Measurements from ENCODE around the gene TBKBP1.
A peak's percentile ranks its signal among the peaks of the same experiment; 100 is the strongest.
"Not testable (repeated sequence)": the region's sequence is repeated elsewhere in the genome, so short reads cannot be mapped to it uniquely, and the experiment has no call there.

TBKBP1 gene

DNA sequence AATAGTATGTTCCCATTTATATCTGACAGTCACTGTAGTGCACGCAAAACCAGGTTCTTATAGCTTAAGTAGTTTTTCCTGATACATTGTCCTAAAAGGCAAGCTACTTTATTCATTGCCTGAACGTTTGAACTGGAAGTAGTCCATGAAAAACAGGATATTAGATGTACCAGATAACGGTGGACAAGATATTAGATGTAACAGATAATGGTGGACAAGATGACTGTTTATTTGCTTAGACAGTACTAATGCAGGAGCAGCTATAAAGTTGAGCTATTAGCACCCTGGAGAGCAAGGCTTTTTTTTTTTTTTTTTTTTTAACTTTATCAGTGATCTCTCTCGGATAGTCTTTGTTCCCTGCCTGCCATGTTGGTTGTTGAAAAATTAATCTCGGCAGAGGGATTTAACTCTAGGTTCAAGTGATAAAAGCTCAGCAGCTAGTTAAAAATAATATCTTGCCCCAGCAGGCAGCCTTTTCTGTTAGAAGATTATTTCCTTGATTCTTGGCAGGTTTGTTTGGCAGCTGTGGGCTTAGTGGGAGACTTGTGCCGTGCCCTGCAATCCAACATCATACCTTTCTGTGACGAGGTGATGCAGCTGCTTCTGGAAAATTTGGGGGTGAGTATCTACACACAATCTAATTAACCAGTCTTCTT, 17.3 kb upstream of the TBKBP1 start:
- no peak overlapping the region for H3K4me2 ChIP-seq
- no peak overlapping the region for H3K27ac ChIP-seq
- peaks cover 100% of the 10 kb centered on the region for H3K36me3 ChIP-seq
- no peak overlapping the region for H3K4me3 ChIP-seq
- no peaks in the 10 kb centered on the region for H3K9me3 ChIP-seq
- H3K9ac ChIP-seq, result no peak overlapping the region
- no peaks in the 10 kb centered on the region for H3K27me3 ChIP-seq
- no peak for TF ChIP-seq Cebpa-rat (IDR thresholded peaks at IDR 0.05)
- H4K20me1 ChIP-seq, result peaks cover 98% of the 10 kb centered on the region
- peaks cover 39% of the 10 kb centered on the region for H3K4me1 ChIP-seq

DNA sequence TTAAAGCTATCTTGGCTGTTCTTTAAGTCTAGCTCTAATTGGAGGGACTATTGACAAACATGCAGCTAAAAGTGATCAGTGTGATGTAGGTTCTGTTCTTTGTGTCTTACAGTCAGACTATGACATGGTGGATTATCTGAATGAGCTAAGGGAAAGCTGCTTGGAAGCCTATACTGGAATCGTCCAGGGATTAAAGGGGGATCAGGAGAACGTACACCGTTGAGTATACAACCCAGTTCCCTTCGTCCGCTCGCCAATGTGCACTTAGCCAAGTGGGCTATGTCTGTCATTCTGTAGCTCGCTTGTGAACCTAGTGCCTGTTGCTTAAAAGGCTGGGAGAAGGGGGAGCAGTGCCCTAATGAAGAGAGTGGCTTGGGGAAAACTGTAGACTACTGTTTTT, 15.8 kb upstream of the TBKBP1 start:
- peak overlapping the region; percentile 9; the same call in 1 of the 2 replicates for H3K9ac ChIP-seq
- peaks cover 89% of the 10 kb centered on the region for H4K20me1 ChIP-seq
- no peak for TF ChIP-seq Cebpa-rat (IDR thresholded peaks at IDR 0.05)
- no peaks in the 10 kb centered on the region for H3K9me3 ChIP-seq
- H3K27ac ChIP-seq, result no peak overlapping the region
- H3K27me3 ChIP-seq, result no peaks in the 10 kb centered on the region
- H3K4me1 ChIP-seq, result peaks cover 39% of the 10 kb centered on the region
- no peak overlapping the region for H3K4me3 ChIP-seq
- H3K36me3 ChIP-seq, result peaks cover 100% of the 10 kb centered on the region
- no peak overlapping the region for H3K4me2 ChIP-seq

DNA sequence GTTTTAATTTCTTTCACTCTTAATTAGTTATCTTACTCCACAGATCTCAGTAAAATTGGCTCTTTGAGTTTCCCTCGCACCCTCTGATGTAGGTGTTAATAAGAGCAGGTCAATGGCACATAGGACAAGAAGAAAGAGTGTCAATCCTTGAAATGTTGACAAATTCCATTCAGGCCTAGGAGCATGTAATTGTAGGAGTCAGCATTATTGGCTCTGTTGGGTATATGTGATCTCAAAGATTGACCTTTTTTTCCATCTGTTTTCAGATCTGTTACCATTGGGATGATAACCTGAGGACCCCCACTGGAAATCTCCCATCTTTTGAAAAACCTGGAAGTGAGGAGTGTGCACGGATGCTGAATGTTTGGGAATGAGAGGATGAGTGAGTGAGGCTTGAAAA, 11.8 kb upstream of the TBKBP1 start:
- Histone ChIP-seq H3K27me3 (no peaks in the 10 kb centered on the region), H3K9ac (no peak overlapping the region), H3K4me3 (no peak overlapping the region), H4K20me1 (peaks cover 58% of the 10 kb centered on the region), H3K4me1 (peaks cover 39% of the 10 kb centered on the region), H3K36me3 (peaks cover 100% of the 10 kb centered on the region), H3K4me2 (no peak overlapping the region), H3K27ac (no peak overlapping the region), H3K9me3 (no peaks in the 10 kb centered on the region)
- TF ChIP-seq Cebpa-rat (IDR thresholded peaks at IDR 0.05), result no peak

DNA sequence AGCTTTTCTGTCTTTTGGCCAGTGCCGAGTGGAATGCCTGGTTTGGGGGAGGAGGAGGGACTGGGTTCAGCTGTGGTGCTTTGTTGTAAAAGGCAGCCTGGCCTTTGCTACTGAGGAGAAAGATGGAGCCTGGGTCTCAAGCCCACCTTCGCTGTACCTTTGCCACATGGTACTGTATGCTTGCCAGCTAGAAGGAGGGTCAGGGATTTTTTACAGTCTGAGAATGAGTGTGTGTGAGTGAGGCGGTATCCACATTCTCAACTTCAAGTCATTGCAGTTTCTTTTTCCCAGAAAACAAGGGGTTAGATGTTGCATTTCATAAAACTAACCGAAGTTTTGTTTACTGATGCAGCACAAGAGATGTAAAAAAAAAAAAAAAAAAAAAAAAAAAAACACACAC, 11.2 kb upstream of the TBKBP1 start:
- peaks cover 52% of the 10 kb centered on the region for H4K20me1 ChIP-seq
- H3K27ac ChIP-seq, H3K9ac ChIP-seq, H3K4me2 ChIP-seq, H3K27me3 ChIP-seq, H3K4me3 ChIP-seq, H3K9me3 ChIP-seq: not testable (repeated sequence)
- peaks cover 100% of the 10 kb centered on the region for H3K36me3 ChIP-seq
- H3K4me1 ChIP-seq, result peaks cover 38% of the 10 kb centered on the region

DNA sequence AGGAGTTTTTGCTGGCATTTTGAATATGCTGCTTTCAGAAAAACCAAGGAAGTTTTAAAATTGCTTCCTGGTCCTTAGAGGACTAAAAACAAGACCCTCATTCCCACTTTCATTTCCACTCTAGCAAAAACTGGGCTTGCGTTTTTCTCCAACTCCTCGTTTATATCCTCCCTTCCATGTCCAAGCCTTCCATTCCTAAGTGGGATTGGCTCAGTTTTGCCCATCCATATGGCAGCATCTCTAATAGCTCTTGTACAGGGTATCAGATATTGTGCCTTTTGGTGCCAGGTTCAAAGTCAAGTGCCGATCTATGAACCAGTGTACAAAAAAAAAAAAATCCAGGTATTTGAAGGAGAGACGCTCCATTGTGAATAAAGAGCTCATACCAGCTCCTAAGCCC, 9.9 kb upstream of the TBKBP1 start:
- no peak overlapping the region for H3K4me2 ChIP-seq
- peaks cover 39% of the 10 kb centered on the region for H4K20me1 ChIP-seq
- no peak overlapping the region for H3K4me3 ChIP-seq
- H3K27ac ChIP-seq, result no peak overlapping the region
- H3K9me3 ChIP-seq, result no peaks in the 10 kb centered on the region
- no peak for TF ChIP-seq Cebpa-rat (IDR thresholded peaks at IDR 0.05)
- H3K36me3 ChIP-seq, result peaks cover 95% of the 10 kb centered on the region
- peaks cover 25% of the 10 kb centered on the region for H3K4me1 ChIP-seq
- H3K27me3 ChIP-seq, result no peaks in the 10 kb centered on the region
- H3K9ac ChIP-seq, result no peak overlapping the region

DNA sequence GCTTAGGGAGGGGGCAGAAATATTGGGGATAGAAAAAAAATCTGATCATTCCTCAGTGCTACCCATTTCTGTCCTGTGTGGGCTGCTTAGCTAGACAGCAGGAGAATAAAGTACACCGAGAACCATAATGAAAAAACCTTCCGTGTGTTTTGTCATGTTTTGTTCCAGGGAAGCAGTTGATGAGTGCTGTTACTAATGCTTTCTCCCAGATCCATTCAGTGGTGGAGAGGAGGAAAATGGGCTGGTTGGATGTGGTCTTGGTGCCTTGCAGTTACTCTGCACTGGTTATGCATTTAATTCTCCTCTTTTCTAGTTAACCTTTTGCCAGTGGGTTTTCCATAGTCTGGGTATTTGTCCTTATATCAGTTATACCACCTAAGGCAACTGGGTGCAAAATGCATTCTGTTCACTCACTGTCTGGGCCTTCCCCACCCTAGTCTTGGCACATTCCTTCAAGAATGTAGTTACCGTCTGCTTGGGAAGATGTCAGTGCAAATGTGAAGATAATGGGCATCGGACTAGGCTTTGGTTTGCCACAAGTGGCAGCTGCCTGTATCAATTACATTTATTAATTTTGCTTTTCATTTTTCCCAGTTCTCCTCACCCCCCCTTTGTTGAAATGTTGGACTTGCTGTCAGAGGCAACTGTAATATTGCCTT, 9.3 kb upstream of the TBKBP1 start:
- Histone ChIP-seq H3K36me3 (peaks cover 88% of the 10 kb centered on the region), H3K4me1 (peaks cover 18% of the 10 kb centered on the region), H3K4me3 (no peak overlapping the region), H3K27me3 (no peaks in the 10 kb centered on the region), H3K27ac (no peak overlapping the region), H3K4me2 (no peak overlapping the region), H3K9ac (no peak overlapping the region), H3K9me3 (no peaks in the 10 kb centered on the region), H4K20me1 (peaks cover 33% of the 10 kb centered on the region; the same call in 1 of the 2 replicates)
- TF ChIP-seq Cebpa-rat (IDR thresholded peaks at IDR 0.05), result no peak

DNA sequence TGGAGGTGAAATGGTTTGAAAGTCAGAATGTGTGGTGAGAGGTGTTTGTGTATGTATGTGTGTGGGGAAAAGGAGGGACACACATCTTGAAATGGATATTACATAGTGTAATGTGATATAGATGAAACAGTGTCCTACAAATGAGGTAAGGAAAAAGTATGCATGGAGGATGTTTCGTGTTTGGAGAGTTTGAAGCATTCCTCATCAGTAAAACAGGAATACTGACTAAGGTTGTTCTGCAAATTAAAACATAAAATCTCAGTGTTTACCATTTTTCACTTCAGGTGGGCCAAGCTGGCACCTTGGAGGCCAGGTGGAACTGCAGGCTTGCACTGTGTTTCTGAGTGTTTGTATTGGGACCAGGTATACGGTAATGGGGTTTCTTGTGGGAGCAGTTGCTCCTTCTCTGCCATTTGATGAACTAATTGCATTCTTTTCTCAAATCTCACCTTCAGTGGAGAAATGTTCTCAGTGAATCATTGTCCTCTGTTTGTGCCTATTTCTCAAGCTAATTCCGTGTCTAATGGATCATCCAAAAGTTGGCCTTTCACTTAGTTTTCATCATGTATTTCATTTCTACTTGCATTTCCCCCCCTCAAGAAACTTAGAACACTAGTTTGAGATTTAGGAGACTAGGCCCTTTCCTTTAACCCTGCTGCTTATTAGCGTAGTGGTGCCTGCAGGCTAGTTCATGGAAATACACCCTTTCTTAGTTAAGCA, 8.2 kb upstream of the TBKBP1 start:
- H3K27ac ChIP-seq, result no peak overlapping the region
- H3K4me3 ChIP-seq, result no peak overlapping the region
- peaks cover 22% of the 10 kb centered on the region; the same call in 1 of the 2 replicates for H4K20me1 ChIP-seq
- no peak overlapping the region for H3K4me2 ChIP-seq
- no peaks in the 10 kb centered on the region for H3K27me3 ChIP-seq
- H3K9me3 ChIP-seq, result no peaks in the 10 kb centered on the region
- peaks cover 78% of the 10 kb centered on the region for H3K36me3 ChIP-seq
- no peak for TF ChIP-seq Cebpa-rat (IDR thresholded peaks at IDR 0.05)
- H3K9ac ChIP-seq, result no peak overlapping the region
- H3K4me1 ChIP-seq, result peaks cover 17% of the 10 kb centered on the region

DNA sequence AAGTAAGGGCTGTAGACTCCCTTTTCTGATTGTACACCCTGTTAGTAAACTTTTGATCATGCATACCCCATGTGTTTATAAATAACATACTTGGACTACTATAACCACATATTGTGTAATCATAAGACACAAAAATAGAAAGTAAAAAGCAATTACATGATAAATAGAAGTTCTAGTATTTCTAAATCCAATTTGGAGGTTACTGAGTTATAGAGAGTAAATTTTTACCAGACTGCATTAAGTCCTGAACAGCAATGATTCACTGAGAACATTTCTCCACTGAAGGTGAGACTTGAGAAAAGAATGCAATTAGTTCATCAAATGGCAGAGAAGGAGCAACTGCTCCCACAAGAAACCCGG, 7.7 kb upstream of the TBKBP1 start:
- H3K27ac ChIP-seq, result no peak overlapping the region
- TF ChIP-seq Cebpa-rat (IDR thresholded peaks at IDR 0.05), result no peak

DNA sequence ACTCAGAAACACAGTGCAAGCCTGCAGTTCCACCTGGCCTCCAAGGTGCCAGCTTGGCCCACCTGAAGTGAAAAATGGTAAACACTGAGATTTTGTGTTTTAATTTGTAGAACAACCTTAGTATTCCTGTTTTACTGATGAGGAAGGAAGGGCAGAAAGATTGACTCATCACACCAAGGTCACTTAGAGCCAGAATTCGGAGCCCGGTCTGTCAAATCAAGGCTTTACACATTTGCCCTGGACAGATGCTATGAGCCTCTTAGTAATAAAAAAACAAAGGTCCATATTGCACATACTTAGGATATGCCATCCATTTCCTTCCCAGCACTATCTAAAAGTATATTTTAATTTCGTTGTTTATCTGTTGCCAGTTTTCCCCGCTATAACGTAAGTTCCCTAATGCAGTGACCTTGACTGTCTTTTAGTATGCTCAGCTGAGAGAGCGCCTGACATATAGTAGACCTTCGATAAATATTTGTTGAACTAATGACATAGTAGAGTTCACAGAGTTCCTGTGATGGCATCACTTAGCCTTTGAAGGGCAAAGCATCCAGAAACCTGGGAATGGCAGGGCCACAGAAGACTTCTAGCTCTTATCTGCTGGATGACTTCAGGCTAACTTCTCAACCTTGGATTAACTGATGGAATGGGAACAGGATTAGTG, 7.2 kb upstream of the TBKBP1 start:
- H3K9ac ChIP-seq, result no peak overlapping the region
- no peak overlapping the region for H3K4me3 ChIP-seq
- H3K4me2 ChIP-seq, result no peak overlapping the region
- H3K4me1 ChIP-seq, result peaks cover 20% of the 10 kb centered on the region
- H3K36me3 ChIP-seq, result peaks cover 67% of the 10 kb centered on the region
- peaks cover 11% of the 10 kb centered on the region; the same call in 1 of the 2 replicates for H4K20me1 ChIP-seq
- TF ChIP-seq Cebpa-rat (IDR thresholded peaks at IDR 0.05), result no peak
- no peaks in the 10 kb centered on the region for H3K9me3 ChIP-seq
- H3K27me3 ChIP-seq, result no peaks in the 10 kb centered on the region
- H3K27ac ChIP-seq, result no peak overlapping the region

More for the DNA sequence above, 7.7 kb upstream of the TBKBP1 start:
- H3K9me3 ChIP-seq, result no peaks in the 10 kb centered on the region
- no peak overlapping the region for H3K4me3 ChIP-seq
- H3K4me1 ChIP-seq, result peaks cover 17% of the 10 kb centered on the region
- H3K36me3 ChIP-seq, result peaks cover 72% of the 10 kb centered on the region
- peaks cover 17% of the 10 kb centered on the region; the same call in 1 of the 2 replicates for H4K20me1 ChIP-seq
- H3K9ac ChIP-seq, result no peak overlapping the region
- no peak overlapping the region for H3K4me2 ChIP-seq
- no peaks in the 10 kb centered on the region for H3K27me3 ChIP-seq

DNA sequence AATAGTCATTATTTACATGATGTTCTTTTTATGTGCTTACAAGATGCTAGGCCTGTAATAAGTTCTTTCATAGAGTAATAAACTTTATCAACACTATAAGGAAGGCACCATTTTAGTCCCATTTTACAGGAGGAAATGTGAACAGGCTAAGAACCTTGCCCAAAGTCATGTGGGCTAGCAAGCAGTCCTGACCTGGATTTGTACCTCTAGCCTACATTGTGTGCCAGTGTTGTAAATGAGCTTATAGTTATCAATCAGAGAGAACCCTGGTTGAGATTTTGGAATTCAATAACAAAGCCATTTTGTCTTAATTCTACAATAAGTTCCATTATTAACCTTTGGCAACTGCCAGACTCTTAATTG, 6.7 kb upstream of the TBKBP1 start:
- Histone ChIP-seq H3K4me3 (no peak overlapping the region), H3K4me2 (no peak overlapping the region), H3K36me3 (peaks cover 62% of the 10 kb centered on the region), H3K27ac (no peak overlapping the region), H3K9ac (no peak overlapping the region), H3K27me3 (no peaks in the 10 kb centered on the region), H3K4me1 (peaks cover 25% of the 10 kb centered on the region), H3K9me3 (no peaks in the 10 kb centered on the region), H4K20me1 (0 out of 2 replicates have a peak, but pooled peaks cover 9% of the 10 kb centered on the region)
- TF ChIP-seq Cebpa-rat (IDR thresholded peaks at IDR 0.05), result no peak

Measured in BLaER1 (cell line).